AG10803 (cell line): ENCODE results near the gene OR10G7.
A peak's percentile ranks its signal among the peaks of the same experiment; 100 is the strongest.

Source experiments
- DNase-seq: peaks from one replicate; pipeline ENCODE4 v3.0.0; 2010; ENCODE audit warnings: low read depth
- H3K4me3 ChIP-seq: 2 replicates; pipeline ENCODE4 v1.5.1; 2011; ENCODE audit warnings: mild to moderate bottlenecking, low read length, control low read depth
- TF ChIP-seq, protein P1 (sequence below): conservative IDR thresholded peaks from 2 replicates; pipeline ENCODE4 v1.5.1; 2011; ENCODE audit warnings: mild to moderate bottlenecking, low read length, control low read depth, inconsistent platforms

The OR10G7 gene

GRCh38 chr11:124079631-124080326 lies 38.7 kb upstream of the OR10G7 start:
- no peak overlapping the region for H3K4me3 ChIP-seq
- TF ChIP-seq, protein P1, sequence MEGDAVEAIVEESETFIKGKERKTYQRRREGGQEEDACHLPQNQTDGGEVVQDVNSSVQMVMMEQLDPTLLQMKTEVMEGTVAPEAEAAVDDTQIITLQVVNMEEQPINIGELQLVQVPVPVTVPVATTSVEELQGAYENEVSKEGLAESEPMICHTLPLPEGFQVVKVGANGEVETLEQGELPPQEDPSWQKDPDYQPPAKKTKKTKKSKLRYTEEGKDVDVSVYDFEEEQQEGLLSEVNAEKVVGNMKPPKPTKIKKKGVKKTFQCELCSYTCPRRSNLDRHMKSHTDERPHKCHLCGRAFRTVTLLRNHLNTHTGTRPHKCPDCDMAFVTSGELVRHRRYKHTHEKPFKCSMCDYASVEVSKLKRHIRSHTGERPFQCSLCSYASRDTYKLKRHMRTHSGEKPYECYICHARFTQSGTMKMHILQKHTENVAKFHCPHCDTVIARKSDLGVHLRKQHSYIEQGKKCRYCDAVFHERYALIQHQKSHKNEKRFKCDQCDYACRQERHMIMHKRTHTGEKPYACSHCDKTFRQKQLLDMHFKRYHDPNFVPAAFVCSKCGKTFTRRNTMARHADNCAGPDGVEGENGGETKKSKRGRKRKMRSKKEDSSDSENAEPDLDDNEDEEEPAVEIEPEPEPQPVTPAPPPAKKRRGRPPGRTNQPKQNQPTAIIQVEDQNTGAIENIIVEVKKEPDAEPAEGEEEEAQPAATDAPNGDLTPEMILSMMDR: no peak
- DNase-seq: no peak

GRCh38 chr11:124078591-124078990 lies 37.5 kb upstream of the OR10G7 start:
- TF ChIP-seq, protein P1: no peak
- H3K4me3 ChIP-seq: no peak overlapping the region
- no peak for DNase-seq

- TF ChIP-seq, protein P1: no peak
- no peak for DNase-seq
- H3K4me3 ChIP-seq: no peak overlapping the region
Measured at GRCh38 chr11:124077266-124077665, 36.1 kb upstream of the OR10G7 start.

DNA sequence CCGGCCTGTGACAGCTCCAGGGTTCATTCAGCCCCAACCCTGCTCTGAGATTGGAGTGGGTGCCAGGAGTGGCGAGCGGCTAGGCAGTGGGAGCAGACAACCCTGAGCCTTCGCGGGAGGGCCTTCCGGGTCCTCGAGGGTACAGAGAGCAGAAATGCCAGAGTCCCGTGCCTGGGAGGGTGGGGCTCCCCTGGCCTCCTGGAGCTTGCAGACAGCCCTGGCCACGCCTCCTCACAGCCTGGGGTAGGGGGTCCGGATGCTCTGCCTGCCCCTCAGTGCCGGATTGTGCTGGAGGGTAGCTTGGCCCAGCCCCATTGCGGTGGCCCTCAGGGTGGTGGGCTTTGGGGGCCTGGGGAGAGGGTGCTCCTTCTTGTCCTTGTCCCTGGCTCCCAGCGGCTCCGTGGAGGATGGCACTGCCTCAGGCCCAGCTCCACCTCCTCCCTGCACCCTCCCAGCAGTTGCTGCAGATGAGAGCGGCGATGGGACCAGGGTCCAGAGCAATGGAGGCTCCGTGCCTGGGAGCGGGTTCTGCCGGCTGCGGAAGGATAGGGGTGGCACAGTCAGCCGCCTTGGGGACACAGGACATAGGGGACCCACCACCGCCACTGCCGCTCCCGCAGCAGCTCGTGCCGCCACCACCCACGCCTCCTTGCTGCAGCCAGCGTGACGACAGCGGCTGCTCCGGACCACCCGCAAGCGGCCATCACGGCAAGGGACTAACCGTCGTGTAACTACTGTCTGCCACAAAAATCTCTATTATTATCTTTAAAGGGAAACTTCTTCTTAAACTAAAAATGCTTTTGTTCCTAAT lies 34.9 kb upstream of the OR10G7 start:
- peak; percentile 3 for DNase-seq
- peak overlapping the region; percentile 56 for H3K4me3 ChIP-seq
- TF ChIP-seq, protein P1: no peak

- TF ChIP-seq, protein P1: no peak
- no peak overlapping the region for H3K4me3 ChIP-seq
- no peak for DNase-seq
Measured at GRCh38 chr11:124075492-124075840, 34.3 kb upstream of the OR10G7 start.

- TF ChIP-seq, protein P1: no peak
- no peak for DNase-seq
- H3K4me3 ChIP-seq: no peak overlapping the region
Measured at GRCh38 chr11:124074554-124074953, 33.4 kb upstream of the OR10G7 start.

GRCh38 chr11:124072147-124072546 lies 31.0 kb upstream of the OR10G7 start:
- DNase-seq: no peak
- TF ChIP-seq, protein P1: no peak
- no peak overlapping the region for H3K4me3 ChIP-seq
